ENCODE results near the gene DNAH14.

Gene DNAH14

GRCh38 chr1:225412803-225413351 is 483.4 kb downstream of the DNAH14 start:
- DNase-seq = no peak
- TF ChIP-seq CTCF (IDR thresholded peaks at IDR 0.05; ENCODE audit: low read depth, low read length) = no peak
- H3K4me3 ChIP-seq (ENCODE audit: low read depth, low read length) = no peak overlapping the region
- H3K9me3 ChIP-seq (ENCODE audit: severe bottlenecking) = no peaks in the 10 kb centered on the region
- peaks cover 15% of the 10 kb centered on the region for H3K36me3 ChIP-seq
- H3K27me3 ChIP-seq (ENCODE audit: insufficient read depth, low read depth, severe bottlenecking) = no peaks in the 10 kb centered on the region
- no peak overlapping the region for H3K27ac ChIP-seq

- H3K27ac ChIP-seq = no peak overlapping the region
- DNase-seq = no peak
- H3K9me3 ChIP-seq (ENCODE audit: severe bottlenecking) = no peaks in the 10 kb centered on the region
- TF ChIP-seq CTCF (IDR thresholded peaks at IDR 0.05; ENCODE audit: low read depth, low read length) = no peak
- H3K36me3 ChIP-seq = peaks cover 19% of the 10 kb centered on the region
- no peak overlapping the region for H3K4me3 ChIP-seq (ENCODE audit: low read depth, low read length)
- H3K27me3 ChIP-seq (ENCODE audit: insufficient read depth, low read depth, severe bottlenecking) = no peaks in the 10 kb centered on the region
These were observed 484.4 kb downstream of the DNAH14 start for GRCh38 chr1:225413708-225414375.

- TF ChIP-seq CTCF (IDR thresholded peaks at IDR 0.05; ENCODE audit: low read depth, low read length) = no peak
- H3K4me3 ChIP-seq (ENCODE audit: low read depth, low read length) = no peak overlapping the region
- peaks cover 20% of the 10 kb centered on the region for H3K36me3 ChIP-seq
- H3K27ac ChIP-seq = no peak overlapping the region
- H3K27me3 ChIP-seq (ENCODE audit: insufficient read depth, low read depth, severe bottlenecking) = no peaks in the 10 kb centered on the region
- no peaks in the 10 kb centered on the region for H3K9me3 ChIP-seq (ENCODE audit: severe bottlenecking)
- no peak for DNase-seq
These were observed 485.8 kb downstream of the DNAH14 start for GRCh38 chr1:225415307-225415706.

- no peak for DNase-seq
- no peak overlapping the region for H3K4me3 ChIP-seq (ENCODE audit: low read depth, low read length)
These were observed 486.7 kb downstream of the DNAH14 start for GRCh38 chr1:225415967-225416745.

GRCh38 chr1:225418059-225418458 is 488.6 kb downstream of the DNAH14 start:
- Histone ChIP-seq H3K36me3 (peaks cover 16% of the 10 kb centered on the region), H3K27me3 (ENCODE audit: insufficient read depth, low read depth, severe bottlenecking) (no peaks in the 10 kb centered on the region), H3K27ac (no peak overlapping the region), H3K9me3 (ENCODE audit: severe bottlenecking) (no peaks in the 10 kb centered on the region), H3K4me3 (ENCODE audit: low read depth, low read length) (no peak overlapping the region)
- no peak for DNase-seq
- TF ChIP-seq CTCF (IDR thresholded peaks at IDR 0.05; ENCODE audit: low read depth, low read length) = no peak

More at GRCh38 chr1:225415967-225416745, 486.7 kb downstream of the DNAH14 start:
- Histone ChIP-seq H3K9me3 (ENCODE audit: severe bottlenecking) (no peaks in the 10 kb centered on the region), H3K27me3 (ENCODE audit: insufficient read depth, low read depth, severe bottlenecking) (no peaks in the 10 kb centered on the region), H3K27ac (no peak overlapping the region), H3K36me3 (peaks cover 20% of the 10 kb centered on the region)
- TF ChIP-seq CTCF (IDR thresholded peaks at IDR 0.05; ENCODE audit: low read depth, low read length) = no peak
